ENCODE measurements around the gene ST3GAL2.

DNA sequence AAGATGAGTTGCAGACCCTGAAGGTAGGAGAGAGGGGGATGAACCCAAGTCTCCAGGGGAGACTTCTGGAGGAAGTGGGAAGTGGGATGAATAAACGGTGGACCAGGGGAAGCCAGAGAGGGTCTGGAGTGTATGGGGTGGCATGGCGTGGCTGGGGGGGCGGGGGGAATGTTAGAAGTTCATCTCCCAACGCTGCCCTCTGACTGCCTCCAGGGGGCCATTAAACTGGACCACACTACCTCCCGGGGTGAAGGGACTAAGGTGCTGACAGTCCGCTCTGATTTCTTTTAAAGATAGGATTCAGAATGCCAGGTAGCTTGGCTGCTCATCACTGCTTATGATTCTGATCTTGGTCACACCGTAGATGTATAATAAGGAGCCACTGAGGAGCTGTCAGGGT lies 21.2 kb downstream of the ST3GAL2 start:
- TF ChIP-seq POLR2A (IDR thresholded peaks at IDR 0.05; ENCODE audit: low read depth, low read length) (no peak), TAF1 (IDR thresholded peaks at IDR 0.05; ENCODE audit: borderline replicate concordance, low read depth, low read length) (no peak)
